ENCODE measurements around the gene EPOP. TPM values are rescaled to one million over a fixed set of nuclear protein-coding genes. Genes with fewer than 3 reads are reported as not detected.

Gene EPOP
- total RNA-seq, 2 donors from 2014 or later = 29.6 to 39.1 TPM

Other genes with a start within 250 kb of the EPOP start
- gene ARHGAP23, start 246.5 kb downstream of the EPOP start, total RNA-seq = 1 to 10 TPM in 1 of 2 donors, under 1 TPM in 1; 0.69 to 2.2 TPM
- gene SRCIN1, start 69.0 kb downstream of the EPOP start, total RNA-seq = under 1 TPM in 1 of 2 donors, not detected in 1; 0.71 TPM
- gene MLLT6, start 30.3 kb upstream of the EPOP start, total RNA-seq = 100 to 1,000 TPM; 232 to 395 TPM
- 10 to 100 TPM; 36.1 to 57.3 TPM for gene CISD3, start 55.4 kb upstream of the EPOP start, total RNA-seq
- gene PCGF2, start 73.4 kb upstream of the EPOP start, total RNA-seq = 1 to 10 TPM; 1.6 to 4.3 TPM
- gene PSMB3, start 77.8 kb upstream of the EPOP start, total RNA-seq = 100 to 1,000 TPM; 235 to 375 TPM
- gene PIP4K2B, start 124.6 kb upstream of the EPOP start, total RNA-seq = 10 to 100 TPM; 37.1 to 43.8 TPM
- gene CWC25, start 150.4 kb upstream of the EPOP start, total RNA-seq = 10 to 100 TPM; 28.1 to 37.1 TPM
- 1,000 to 10,000 TPM; 1,686 to 2,077 TPM for gene RPL23, start 178.8 kb upstream of the EPOP start, total RNA-seq
- 100 to 1,000 TPM; 116 to 172 TPM for gene LASP1, start 195.1 kb upstream of the EPOP start, total RNA-seq